Measurements from ENCODE around the gene VAT1. TPM values are rescaled to one million over a fixed set of nuclear protein-coding genes. Genes with fewer than 3 reads are reported as not detected.

VAT1 gene
- polyA plus RNA-seq, 1 of the 3 experiments (the other 2 are of a cell fraction): 170 TPM

GRCh38 chr17:43011728-43012472 lies 10.3 kb downstream of the VAT1 start (continued):
- TF ChIP-seq TAF1 (IDR thresholded peaks at IDR 0.05; ENCODE audit: borderline replicate concordance, low read depth, low read length): no peak
- no peak for TF ChIP-seq ELF1 (IDR thresholded peaks at IDR 0.05)
- TF ChIP-seq YY1 (IDR thresholded peaks at IDR 0.05; ENCODE audit: low read depth): no peak
- TF ChIP-seq ZBTB33 (IDR thresholded peaks at IDR 0.05; ENCODE audit: borderline replicate concordance, low read depth): no peak
- no peak for TF ChIP-seq RAD21 (IDR thresholded peaks at IDR 0.05; ENCODE audit: low read length)
- no peak for TF ChIP-seq EZH2phosphoT487 (IDR thresholded peaks at IDR 0.05; ENCODE audit: borderline replicate concordance, low read depth)
- no peak for TF ChIP-seq RFX5 (IDR thresholded peaks at IDR 0.05; ENCODE audit: low read length)
- TF ChIP-seq MAX (IDR thresholded peaks at IDR 0.05; ENCODE audit: low read depth): no peak

GRCh38 chr17:43010667-43011308 lies 11.4 kb downstream of the VAT1 start:
- H3F3A ChIP-seq (replicated peaks; ENCODE audit: insufficient read depth): peaks cover 9% of the 10 kb centered on the region
- WGBS (ENCODE audit: low lambda C conversion rate): 91% methylated on average over 5 of the region's 5 CpGs
- no peak overlapping the region for H3K9ac ChIP-seq
- ChIA-PET POLR2A (interaction anchor here (1.1 to 3.3 kb wide), 2 partner anchors 12 to 350 kb away, joined by 4 to 17 read pairs; partner anchors contain the start of gene RPL27), CTCF (interaction anchor here (1.2 to 1.5 kb wide), 2 partner anchors 12 to 167 kb away, joined by 3 to 7 read pairs; partner anchors contain the start of gene RPL27)
- no peak overlapping the region for H2AFZ ChIP-seq (ENCODE audit: low read depth)
- DNase-seq: no peak
- no peaks in the 10 kb centered on the region for H3K9me2 ChIP-seq
- no peak overlapping the region for H3K4me2 ChIP-seq
- H3K36me3 ChIP-seq (replicated peaks in 1 of 2; ENCODE audit: control insufficient read depth in 1 of 2, insufficient read depth in 2 of 2, low read length in 1 of 2): peaks cover 0 to 9% of the 10 kb centered on the region in 2 experiments
- H3K79me2 ChIP-seq (ENCODE audit: insufficient read depth): no peaks in the 10 kb centered on the region
- no peak overlapping the region for H3K27ac ChIP-seq (ENCODE audit: low read depth in 2 of 2, low read length in 1 of 2)
- no peaks in the 10 kb centered on the region for H4K20me1 ChIP-seq (ENCODE audit: insufficient read depth)
- no peak overlapping the region for H3K4me3 ChIP-seq (ENCODE audit: low read depth in 2 of 2, low read length in 1 of 2)
- no peaks in the 10 kb centered on the region for H3K9me3 ChIP-seq
- no peaks in the 10 kb centered on the region for H3K27me3 ChIP-seq (ENCODE audit: insufficient read depth)
- H3K4me1 ChIP-seq (ENCODE audit: control insufficient read depth in 1 of 2, insufficient read depth in 2 of 2, low read depth in 1 of 2, low read length in 1 of 2): no peaks in the 10 kb centered on the region; a peak in 1 of 4 replicates
- no peak for TF ChIP-seq FOXJ3 (CRISPR knock-in tag; IDR thresholded peaks at IDR 0.05)
- no peak for TF ChIP-seq RCOR1 (IDR thresholded peaks at IDR 0.05; ENCODE audit: low read length)
- TF ChIP-seq REST (IDR thresholded peaks at IDR 0.05; ENCODE audit: low read depth, low read length): no peak
- TF ChIP-seq MEF2A (IDR thresholded peaks at IDR 0.05; ENCODE audit: borderline replicate concordance, low read depth): no peak
- TF ChIP-seq YY1 (IDR thresholded peaks at IDR 0.05; ENCODE audit: low read depth): no peak
- TF ChIP-seq POLR2AphosphoS5 (IDR thresholded peaks at IDR 0.05; ENCODE audit: low read depth, low read length): no peak
- TF ChIP-seq RXRA (IDR thresholded peaks at IDR 0.05; ENCODE audit: borderline replicate concordance, low read depth): no peak
- no peak for TF ChIP-seq ZBTB33 (IDR thresholded peaks at IDR 0.05; ENCODE audit: borderline replicate concordance, low read depth)
- TF ChIP-seq FOSL2 (IDR thresholded peaks at IDR 0.05; ENCODE audit: borderline replicate concordance, low read depth): no peak
- no peak for TF ChIP-seq NFIC (IDR thresholded peaks at IDR 0.05; ENCODE audit: borderline replicate concordance)
- TF ChIP-seq EP300 (IDR thresholded peaks at IDR 0.05; ENCODE audit: borderline replicate concordance in 1 of 2, low read depth in 1 of 2, low read length in 1 of 2): no peak
- no peak for TF ChIP-seq TEAD4 (IDR thresholded peaks at IDR 0.05; ENCODE audit: borderline replicate concordance, insufficient read depth)
- TF ChIP-seq ELF1 (IDR thresholded peaks at IDR 0.05): no peak
- no peak for TF ChIP-seq GATA2 (CRISPR knock-in tag; IDR thresholded peaks at IDR 0.05)
- no peak for TF ChIP-seq SIN3A (IDR thresholded peaks at IDR 0.05; ENCODE audit: borderline replicate concordance, low read depth, low read length)
- TF ChIP-seq MXI1 (IDR thresholded peaks at IDR 0.05; ENCODE audit: low read depth, low read length): no peak

All from SK-N-SH (cell line).